GM10248 (cell line): ENCODE data around the gene UGT3A2.
"Not testable (repeated sequence)": the region's sequence is repeated elsewhere in the genome, so short reads cannot be mapped to it uniquely, and the experiment has no call there.

Experiments used
- CTCF ChIA-PET: fragments of 300-600 bp; sonication (Branson Sonifier 250); formaldehyde crosslinking; extraction: SDS; loops from one replicate; lab custom pipeline; 2021; ENCODE audit warnings: antibody characterized with exemption; lab: Yijun Ruan, JAX
- POLR2A ChIA-PET: fragments of 350-650 bp; sonication (Branson Sonifier 250); formaldehyde crosslinking; extraction: SDS; loops from one replicate; lab custom pipeline; 2020; ENCODE audit warnings: antibody characterized with exemption; lab: Yijun Ruan, JAX
- DNase-seq: peaks from one replicate; pipeline ENCODE4 v3.0.0; 2012; ENCODE audit errors: extremely low spot score
- CTCF ChIP-seq: IDR thresholded peaks from 2 replicates; pipeline ENCODE4 v1.5.1; 2012; ENCODE audit warnings: mild to moderate bottlenecking, low read depth; ENCODE audit errors: extremely low read depth, missing control alignments, control extremely low read depth

Gene UGT3A2

DNA sequence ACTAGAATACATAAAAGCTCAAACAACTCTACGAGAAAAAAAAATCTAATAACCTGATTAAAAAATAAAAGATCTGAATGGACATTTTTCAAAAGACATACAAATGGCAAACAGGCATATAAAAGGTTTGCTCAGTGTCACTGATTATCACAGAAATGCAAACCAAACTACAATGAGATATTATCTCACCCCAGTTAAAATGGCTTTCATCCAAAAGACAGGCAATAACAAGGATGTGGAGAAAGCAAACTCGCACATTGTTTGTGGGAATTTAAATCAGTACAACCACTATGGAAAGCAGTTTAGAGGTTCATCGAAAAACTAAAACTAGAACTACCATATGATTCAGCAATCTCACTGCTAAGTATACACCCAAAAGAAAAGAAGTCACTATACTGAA lies 20.8 kb downstream of the UGT3A2 start:
- ChIA-PET POLR2A (no interaction called here), CTCF (no interaction called here)
- DNase-seq = no peak
- no peak for TF ChIP-seq CTCF

DNA sequence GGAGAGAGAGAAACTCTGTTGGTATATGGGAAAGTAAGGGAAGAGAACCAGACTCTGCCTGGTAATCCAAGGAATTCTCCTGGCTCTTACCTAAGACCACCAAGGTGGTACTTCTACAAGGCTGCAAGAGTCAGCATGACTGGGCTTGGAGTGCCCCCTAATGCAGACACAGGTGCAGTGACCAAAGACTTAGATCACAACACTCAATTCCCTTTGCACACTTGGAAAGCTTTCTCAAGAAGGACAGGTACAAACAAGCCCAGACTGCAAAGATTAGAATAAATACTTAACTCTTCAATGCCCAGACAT lies 25.2 kb downstream of the UGT3A2 start:
- ChIA-PET POLR2A (no interaction called here), CTCF (no interaction called here)
- DNase-seq = no peak
- TF ChIP-seq CTCF = no peak

DNA sequence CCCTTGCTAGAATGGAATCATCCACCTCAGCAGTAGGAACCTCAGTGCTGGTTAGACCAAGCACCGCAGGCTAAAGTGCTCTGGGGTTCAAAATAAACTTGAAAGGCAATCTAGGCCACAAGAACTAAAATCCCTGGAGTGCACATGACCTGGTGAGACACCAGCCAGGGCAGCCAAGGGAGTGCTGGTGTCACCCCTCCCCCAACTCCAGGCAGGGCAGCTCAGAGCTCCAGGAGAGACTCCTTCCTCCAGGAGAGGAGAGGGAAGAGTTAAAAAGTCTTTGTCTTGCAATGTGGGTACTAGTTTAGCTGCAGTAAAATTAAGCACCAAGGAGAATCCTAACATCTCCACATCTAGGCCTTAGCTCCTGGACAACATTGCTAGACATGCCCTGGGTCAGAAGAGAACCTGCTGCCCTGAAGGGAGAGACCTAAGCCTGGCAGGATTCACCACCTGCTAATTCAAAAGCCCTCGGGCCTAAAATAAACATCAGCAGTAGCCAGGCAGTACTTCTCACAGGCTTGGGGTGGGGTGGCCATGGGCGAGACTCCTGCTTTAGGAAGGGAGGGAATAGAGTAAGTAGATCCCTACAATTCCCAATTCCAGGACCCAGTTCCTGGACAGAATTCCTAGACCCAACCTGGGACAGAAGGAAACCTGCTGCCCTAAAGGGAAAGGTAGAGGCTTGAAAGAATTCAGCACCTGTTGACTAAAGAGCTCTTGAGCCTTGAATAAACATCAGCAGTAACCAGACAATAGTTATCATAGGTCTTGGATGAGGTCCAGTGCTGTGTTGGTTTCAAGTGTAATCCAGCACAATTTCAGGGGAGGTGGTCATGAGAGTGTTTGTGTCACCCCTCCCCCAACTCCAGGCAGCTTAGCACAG lies 25.8 kb downstream of the UGT3A2 start:
- ChIA-PET POLR2A (no interaction called here), CTCF (no interaction called here)
- DNase-seq = no peak
- TF ChIP-seq CTCF = no peak

DNA sequence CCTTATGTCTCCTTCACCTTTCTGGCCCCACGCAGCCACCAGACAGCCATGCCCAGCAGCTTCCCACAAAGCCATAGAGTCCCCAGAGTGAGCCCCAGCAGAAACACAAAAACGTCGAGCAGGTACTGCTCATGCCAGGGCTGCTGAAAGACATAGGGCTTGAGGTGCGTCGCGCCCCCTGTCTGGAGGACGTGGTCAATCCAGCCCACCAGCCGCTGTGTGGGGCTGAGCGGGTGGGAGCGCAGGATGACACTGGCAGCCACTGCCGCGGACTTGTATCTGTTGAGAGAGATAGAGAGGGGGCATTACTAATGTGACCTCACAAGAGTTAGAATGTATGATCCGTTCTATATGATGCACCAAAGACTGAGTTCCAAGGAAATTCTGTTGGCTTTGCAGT lies 31.0 kb downstream of the UGT3A2 start:
- ChIA-PET POLR2A (no interaction called here), CTCF (no interaction called here)
- no peak for TF ChIP-seq CTCF
- no peak for DNase-seq

GRCh38 chr5:36034536-36035134 lies 32.0 kb downstream of the UGT3A2 start:
- CTCF ChIA-PET = interaction anchor here (2.0 kb wide), 1 partner anchor 16 kb away, joined by 4 read pairs; no protein-coding TSS in a partner anchor
- POLR2A ChIA-PET, DNase-seq: not testable (repeated sequence)

GRCh38 chr5:36033486-36033885 lies 33.2 kb downstream of the UGT3A2 start:
- POLR2A ChIA-PET = no interaction called here
- no peak for DNase-seq
- CTCF ChIA-PET = interaction anchor here (2.0 kb wide), 1 partner anchor 15 kb away, joined by 4 read pairs; no protein-coding TSS in a partner anchor
- no peak for TF ChIP-seq CTCF

GRCh38 chr5:36033047-36033446 lies 33.6 kb downstream of the UGT3A2 start:
- DNase-seq = no peak
- ChIA-PET CTCF (interaction anchor here (2.0 kb wide), 1 partner anchor 14 kb away, joined by 4 read pairs; no protein-coding TSS in a partner anchor), POLR2A (no interaction called here)
- no peak for TF ChIP-seq CTCF
